ENCODE data around the gene SYT11. TPM values are rescaled to one million over a fixed set of nuclear protein-coding genes. Genes with fewer than 3 reads are reported as not detected.
A peak's percentile ranks its signal among the peaks of the same experiment; 100 is the strongest.

Gene SYT11
- total and polyA plus RNA-seq, 2 experiments from 2014 or later = 0.39 to 2.0 TPM

DNA sequence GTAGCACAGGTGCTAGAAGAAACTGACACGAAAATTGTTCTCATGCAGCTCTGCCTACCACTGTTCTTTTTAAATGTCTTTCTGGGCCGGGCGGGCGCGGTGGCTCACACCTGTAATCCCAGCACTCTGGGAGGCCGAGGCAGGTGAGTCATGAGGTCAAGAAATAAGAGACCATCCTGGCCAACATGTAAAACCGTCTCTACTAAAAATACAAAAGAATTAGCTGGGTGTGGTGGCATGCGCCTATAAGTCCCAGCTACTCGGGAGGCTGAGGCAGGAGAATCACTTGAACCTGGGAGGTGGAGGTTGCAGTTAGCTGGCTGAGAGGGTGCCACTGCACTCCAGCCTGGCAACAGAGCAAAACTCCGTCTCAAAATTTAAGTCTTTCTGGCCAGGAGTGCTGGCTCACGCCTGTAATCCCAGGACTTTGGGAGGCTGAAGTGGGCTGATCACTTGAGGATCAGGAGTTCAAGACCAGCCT lies 52.7 kb downstream of the SYT11 start:
- Histone ChIP-seq H3K9me3 (ENCODE audit: low read depth) (no peaks in the 10 kb centered on the region), H4K20me1 (ENCODE audit: insufficient read depth, poor library complexity, severe bottlenecking) (no peaks in the 10 kb centered on the region), H3K9me2 (replicated peaks; ENCODE audit: insufficient read depth) (no peaks in the 10 kb centered on the region), H3K4me3 (no peak overlapping the region), H2AFZ (no peak overlapping the region), H3K79me2 (peaks cover 30% of the 10 kb centered on the region), H3K27me3 (no peaks in the 10 kb centered on the region), H3K27ac (peak overlapping the region; percentile 95), H3K4me2 (peak overlapping the region; percentile 82), H3K4me1 (ENCODE audit: insufficient read depth) (peaks cover 7% of the 10 kb centered on the region), H3K36me3 (replicated peaks; ENCODE audit: insufficient read depth, low read depth) (peaks cover 3% of the 10 kb centered on the region)
- peak; percentile 19 for DNase-seq (ENCODE audit: low spot score)
- 76% methylated on average over 11 of the region's 11 CpGs for WGBS (ENCODE audit: low lambda C conversion rate, missing lambda C conversion rate)
- no peak for TF ChIP-seq EZH2 (IDR thresholded peaks at IDR 0.05; ENCODE audit: borderline replicate concordance)
- TF ChIP-seq, protein P1, sequence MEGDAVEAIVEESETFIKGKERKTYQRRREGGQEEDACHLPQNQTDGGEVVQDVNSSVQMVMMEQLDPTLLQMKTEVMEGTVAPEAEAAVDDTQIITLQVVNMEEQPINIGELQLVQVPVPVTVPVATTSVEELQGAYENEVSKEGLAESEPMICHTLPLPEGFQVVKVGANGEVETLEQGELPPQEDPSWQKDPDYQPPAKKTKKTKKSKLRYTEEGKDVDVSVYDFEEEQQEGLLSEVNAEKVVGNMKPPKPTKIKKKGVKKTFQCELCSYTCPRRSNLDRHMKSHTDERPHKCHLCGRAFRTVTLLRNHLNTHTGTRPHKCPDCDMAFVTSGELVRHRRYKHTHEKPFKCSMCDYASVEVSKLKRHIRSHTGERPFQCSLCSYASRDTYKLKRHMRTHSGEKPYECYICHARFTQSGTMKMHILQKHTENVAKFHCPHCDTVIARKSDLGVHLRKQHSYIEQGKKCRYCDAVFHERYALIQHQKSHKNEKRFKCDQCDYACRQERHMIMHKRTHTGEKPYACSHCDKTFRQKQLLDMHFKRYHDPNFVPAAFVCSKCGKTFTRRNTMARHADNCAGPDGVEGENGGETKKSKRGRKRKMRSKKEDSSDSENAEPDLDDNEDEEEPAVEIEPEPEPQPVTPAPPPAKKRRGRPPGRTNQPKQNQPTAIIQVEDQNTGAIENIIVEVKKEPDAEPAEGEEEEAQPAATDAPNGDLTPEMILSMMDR (IDR thresholded peaks at IDR 0.05; ENCODE audit: poor library complexity) = no peak
- TF ChIP-seq EZH2phosphoT487 (IDR thresholded peaks at IDR 0.05; ENCODE audit: low read depth, severe bottlenecking, unreplicated experiment) = no peak

GRCh38 chr1:155913969-155914757 lies 54.8 kb downstream of the SYT11 start:
- Histone ChIP-seq H3K4me3 (no peak overlapping the region), H3K9me2 (replicated peaks; ENCODE audit: insufficient read depth) (no peaks in the 10 kb centered on the region), H2AFZ (no peak overlapping the region), H3K4me2 (no peak overlapping the region), H3K4me1 (ENCODE audit: insufficient read depth) (peaks cover 7% of the 10 kb centered on the region), H3K36me3 (replicated peaks; ENCODE audit: insufficient read depth, low read depth) (peaks cover 8% of the 10 kb centered on the region), H4K20me1 (ENCODE audit: insufficient read depth, poor library complexity, severe bottlenecking) (no peaks in the 10 kb centered on the region), H3K27ac (no peak overlapping the region), H3K79me2 (peaks cover 18% of the 10 kb centered on the region), H3K27me3 (no peaks in the 10 kb centered on the region), H3K9me3 (ENCODE audit: low read depth) (no peaks in the 10 kb centered on the region)
- DNase-seq (ENCODE audit: low spot score) = no peak
- 90% methylated on average over 6 of the region's 6 CpGs for WGBS (ENCODE audit: low lambda C conversion rate, missing lambda C conversion rate)
- TF ChIP-seq, protein P1 (IDR thresholded peaks at IDR 0.05; ENCODE audit: poor library complexity) = no peak
- TF ChIP-seq EZH2 (IDR thresholded peaks at IDR 0.05; ENCODE audit: borderline replicate concordance) = no peak
- no peak for TF ChIP-seq EZH2phosphoT487 (IDR thresholded peaks at IDR 0.05; ENCODE audit: low read depth, severe bottlenecking, unreplicated experiment)

DNA sequence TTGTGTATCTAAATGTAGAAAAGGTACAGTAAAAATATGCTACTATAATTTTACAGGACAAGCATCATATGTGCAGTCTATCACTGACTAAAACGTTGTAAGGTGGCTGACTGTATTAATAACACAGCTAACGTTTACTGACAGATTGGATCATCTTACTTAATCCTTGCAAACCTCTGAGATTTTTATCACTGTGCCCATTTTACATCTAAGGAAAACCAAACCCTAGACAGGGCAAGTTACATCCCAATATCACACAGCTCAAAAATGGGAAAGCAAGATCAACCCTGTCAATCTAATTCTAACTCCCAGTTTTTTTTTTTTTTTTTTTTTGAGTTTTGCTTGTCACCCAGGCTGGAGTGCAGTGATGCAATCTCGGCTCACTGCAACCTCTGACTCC lies 59.3 kb downstream of the SYT11 start:
- 89% methylated on average over 3 of the region's 3 CpGs for WGBS (ENCODE audit: low lambda C conversion rate, missing lambda C conversion rate)
- peaks cover 16% of the 10 kb centered on the region for H3K79me2 ChIP-seq
- no peaks in the 10 kb centered on the region for H3K27me3 ChIP-seq
- H3K27ac ChIP-seq = no peak overlapping the region
- no peaks in the 10 kb centered on the region for H3K9me2 ChIP-seq (replicated peaks; ENCODE audit: insufficient read depth)
- DNase-seq (ENCODE audit: low spot score) = no peak
- H4K20me1 ChIP-seq (ENCODE audit: insufficient read depth, poor library complexity, severe bottlenecking) = no peaks in the 10 kb centered on the region
- H3K4me1 ChIP-seq (ENCODE audit: insufficient read depth) = no peaks in the 10 kb centered on the region
- no peaks in the 10 kb centered on the region for H3K9me3 ChIP-seq (ENCODE audit: low read depth)
- TF ChIP-seq, protein P1 (IDR thresholded peaks at IDR 0.05; ENCODE audit: poor library complexity) = no peak
- TF ChIP-seq EZH2 (IDR thresholded peaks at IDR 0.05; ENCODE audit: borderline replicate concordance) (no peak), EZH2phosphoT487 (IDR thresholded peaks at IDR 0.05; ENCODE audit: low read depth, severe bottlenecking, unreplicated experiment) (no peak)
- peaks cover 13% of the 10 kb centered on the region for H3K36me3 ChIP-seq (replicated peaks; ENCODE audit: insufficient read depth, low read depth)
- H3K4me2 ChIP-seq = no peak overlapping the region
- no peak overlapping the region for H3K4me3 ChIP-seq
- no peak overlapping the region for H2AFZ ChIP-seq
